GM21515 (cell line): Measurements from ENCODE around the gene JAK1.

ENCODE experiments used
- ATAC-seq: cut with Tn5 transposase; IDR thresholded peaks from one replicate; pipeline ENCODE4 v1.9.1; 2021; ENCODE audit not compliant: unreplicated experiment

Gene JAK1

DNA sequence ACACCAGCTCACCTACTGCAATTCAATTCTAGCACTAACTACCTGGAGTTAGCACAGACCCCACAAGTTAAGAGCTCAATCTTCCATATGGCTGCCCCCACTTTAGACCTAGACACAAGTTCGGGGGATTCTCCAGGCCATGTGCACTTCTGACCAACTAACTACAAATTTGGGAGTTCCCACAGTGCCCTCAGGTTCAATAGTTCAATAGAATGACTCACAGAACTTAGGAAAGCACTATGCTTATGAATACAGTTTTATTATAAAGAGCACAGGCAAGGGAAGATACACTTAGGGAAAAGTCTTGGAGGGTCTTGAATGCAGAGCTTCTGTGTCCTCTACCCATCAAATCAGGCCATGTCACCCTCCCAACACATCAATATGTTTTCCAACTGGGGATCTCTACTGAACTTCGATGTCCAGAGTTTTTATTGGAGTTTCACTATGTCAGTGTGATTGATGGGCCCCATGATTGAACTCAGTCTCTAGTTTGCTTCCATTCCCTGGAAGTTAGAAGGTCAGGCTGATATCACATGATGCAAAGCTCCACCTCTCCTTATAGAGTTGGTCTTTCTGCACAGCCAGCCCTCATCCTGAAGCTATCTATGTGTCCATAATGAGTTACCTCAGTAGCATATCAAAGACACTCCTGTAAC, 175.4 kb downstream of the JAK1 start:
- no peak for ATAC-seq
